ENCODE data around the gene MAPK1.

DNA sequence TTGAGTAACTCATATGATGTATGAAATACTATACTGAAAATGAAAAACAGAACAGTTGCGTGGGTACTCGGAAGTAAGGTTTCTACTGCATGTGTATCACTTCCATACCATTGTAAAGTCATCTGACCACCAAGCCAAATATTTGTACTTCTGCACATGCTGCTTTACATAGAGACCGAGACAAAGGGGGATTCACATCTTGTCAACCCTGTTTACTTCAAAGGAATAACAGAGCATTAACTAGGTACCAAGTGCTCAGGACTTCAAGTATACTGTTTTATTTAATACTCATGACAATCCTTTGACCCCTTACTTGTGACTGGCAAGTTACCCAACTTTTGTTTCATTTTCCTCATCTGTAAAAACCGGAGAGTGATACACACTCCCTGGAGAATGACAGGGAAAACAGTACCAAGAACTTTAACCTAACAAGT is 9.9 kb downstream of the MAPK1 start:
- TF ChIP-seq CTCF (IDR thresholded peaks at IDR 0.05), result no peak
- TF ChIP-seq POLR2AphosphoS5 (IDR thresholded peaks at IDR 0.05), result no peak
- TF ChIP-seq POLR2A (IDR thresholded peaks at IDR 0.05), result no peak
- TF ChIP-seq EP300 (IDR thresholded peaks at IDR 0.05), result no peak

Data from upper lobe of left lung (tissue), 4 donors.